Gastrocnemius medialis (tissue), 4 donors: Measurements from ENCODE around the gene BSCL2.
A peak's percentile ranks its signal among the peaks of the same experiment; 100 is the strongest.

Source experiments
- POLR2A ChIP-seq, 2 donors: fragments of 450-650 bp; IDR thresholded peaks; one replicate each; pipeline ENCODE4 v1.6.1; 2017; ENCODE audit warnings: antibody characterized with exemption in 2 of 2, mild to moderate bottlenecking in 2 of 2, moderate library complexity in 2 of 2
- TF ChIP-seq, protein P1 (sequence below), 5 experiments: fragments of 450-650 bp in 3 of 5; fragments of 200-600 bp in 2 of 5; sonication (generic) in 2 of 5; IDR thresholded peaks in 4 of 5; conservative IDR thresholded peaks in 1 of 5; 1 replicate in 4 of 5; 2 replicates in 1 of 5; pipeline ENCODE4 v1.5.1; 2016 to 2019; ENCODE audit warnings: antibody characterized with exemption in 5 of 5, mild to moderate bottlenecking in 3 of 5, moderate library complexity in 3 of 5

GRCh38 chr11:62709247-62710000 is 2.2 kb upstream of the BSCL2 start:
- TF ChIP-seq POLR2A (IDR thresholded peaks at IDR 0.05) = peak; percentile 51 to 60
- TF ChIP-seq, protein P1, sequence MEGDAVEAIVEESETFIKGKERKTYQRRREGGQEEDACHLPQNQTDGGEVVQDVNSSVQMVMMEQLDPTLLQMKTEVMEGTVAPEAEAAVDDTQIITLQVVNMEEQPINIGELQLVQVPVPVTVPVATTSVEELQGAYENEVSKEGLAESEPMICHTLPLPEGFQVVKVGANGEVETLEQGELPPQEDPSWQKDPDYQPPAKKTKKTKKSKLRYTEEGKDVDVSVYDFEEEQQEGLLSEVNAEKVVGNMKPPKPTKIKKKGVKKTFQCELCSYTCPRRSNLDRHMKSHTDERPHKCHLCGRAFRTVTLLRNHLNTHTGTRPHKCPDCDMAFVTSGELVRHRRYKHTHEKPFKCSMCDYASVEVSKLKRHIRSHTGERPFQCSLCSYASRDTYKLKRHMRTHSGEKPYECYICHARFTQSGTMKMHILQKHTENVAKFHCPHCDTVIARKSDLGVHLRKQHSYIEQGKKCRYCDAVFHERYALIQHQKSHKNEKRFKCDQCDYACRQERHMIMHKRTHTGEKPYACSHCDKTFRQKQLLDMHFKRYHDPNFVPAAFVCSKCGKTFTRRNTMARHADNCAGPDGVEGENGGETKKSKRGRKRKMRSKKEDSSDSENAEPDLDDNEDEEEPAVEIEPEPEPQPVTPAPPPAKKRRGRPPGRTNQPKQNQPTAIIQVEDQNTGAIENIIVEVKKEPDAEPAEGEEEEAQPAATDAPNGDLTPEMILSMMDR (IDR thresholded peaks at IDR 0.05 in 4 of 5, conservative IDR thresholded peaks at IDR 0.05 in 1 of 5) = peak in 4 of 5 experiments; percentile 23 to 30 (median 26)
